Neutrophil (primary cell): ENCODE results near the gene FAM111B.

Experiments
- H3K27ac ChIP-seq: fragments of 200-600 bp; sonication (generic); 2 replicates; pipeline ENCODE4 v1.5.1; 2016; ENCODE audit warnings: mild to moderate bottlenecking, moderate library complexity
- H3K27me3 ChIP-seq: fragments of 200-600 bp; sonication (generic); 2 replicates; pipeline ENCODE4 v1.6.0; 2016; ENCODE audit warnings: mild to moderate bottlenecking
- H3K36me3 ChIP-seq: fragments of 200-600 bp; sonication (generic); 2 replicates; pipeline ENCODE4 v1.5.1; 2017
- H3K4me1 ChIP-seq, 2 experiments: fragments of 200-600 bp in 1 of 2; sonication (generic) in 1 of 2; 1 replicate in 1 of 2; 2 replicates in 1 of 2; pipeline versions ENCODE4 v1.5.1 to v1.6.1; 2013 to 2016; ENCODE audit warnings: low read depth in 1 of 2, low read length in 1 of 2, mild to moderate bottlenecking in 1 of 2, moderate library complexity in 1 of 2; ENCODE audit not compliant: control insufficient read depth in 1 of 2, insufficient read depth in 1 of 2
- H3K4me3 ChIP-seq, 2 experiments: fragments of 200-600 bp in 1 of 2; sonication (generic) in 1 of 2; 1 replicate in 1 of 2; 2 replicates in 1 of 2; pipeline ENCODE4 v1.5.1; 2013 to 2016; ENCODE audit warnings: low read depth in 1 of 2, low read length in 1 of 2, mild to moderate bottlenecking in 1 of 2, moderate library complexity in 1 of 2
- H3K9me3 ChIP-seq: fragments of 200-600 bp; sonication (generic); 2 replicates; pipeline ENCODE4 v1.5.1; 2016
- CTCF ChIP-seq: fragments of 200-600 bp; sonication (generic); IDR thresholded peaks from 2 replicates; pipeline ENCODE4 v1.5.1; 2016; ENCODE audit warnings: antibody characterized with exemption

The FAM111B gene

GRCh38 chr11:59171508-59172322 lies 64.7 kb downstream of the FAM111B start, which contains the start of gene DTX4:
Gene DTX4, plus strand, starts transcription at chr11:59172132. Its CDS starts 464 bp downstream, at chr11:59172596.
- peak within 1 kb of the TSS; percentile 76 to 95 for H3K4me3 ChIP-seq
- peaks cover 43% of the 10 kb centered on the region for H3K27me3 ChIP-seq
- peak; percentile 92 for TF ChIP-seq CTCF
- peak within 1 kb of the TSS; percentile 81 for H3K27ac ChIP-seq
- peaks cover 7% of the 10 kb centered on the region for H3K36me3 ChIP-seq
- H3K4me1 ChIP-seq = peaks cover 23 to 26% of the 10 kb centered on the region in 2 experiments
- no peaks in the 10 kb centered on the region for H3K9me3 ChIP-seq

GRCh38 chr11:59172345-59173079 lies 65.5 kb downstream of the FAM111B start:
- Histone ChIP-seq H3K4me3 (peak overlapping the region; percentile 76 to 95), H3K27ac (peak overlapping the region; percentile 81)

DNA sequence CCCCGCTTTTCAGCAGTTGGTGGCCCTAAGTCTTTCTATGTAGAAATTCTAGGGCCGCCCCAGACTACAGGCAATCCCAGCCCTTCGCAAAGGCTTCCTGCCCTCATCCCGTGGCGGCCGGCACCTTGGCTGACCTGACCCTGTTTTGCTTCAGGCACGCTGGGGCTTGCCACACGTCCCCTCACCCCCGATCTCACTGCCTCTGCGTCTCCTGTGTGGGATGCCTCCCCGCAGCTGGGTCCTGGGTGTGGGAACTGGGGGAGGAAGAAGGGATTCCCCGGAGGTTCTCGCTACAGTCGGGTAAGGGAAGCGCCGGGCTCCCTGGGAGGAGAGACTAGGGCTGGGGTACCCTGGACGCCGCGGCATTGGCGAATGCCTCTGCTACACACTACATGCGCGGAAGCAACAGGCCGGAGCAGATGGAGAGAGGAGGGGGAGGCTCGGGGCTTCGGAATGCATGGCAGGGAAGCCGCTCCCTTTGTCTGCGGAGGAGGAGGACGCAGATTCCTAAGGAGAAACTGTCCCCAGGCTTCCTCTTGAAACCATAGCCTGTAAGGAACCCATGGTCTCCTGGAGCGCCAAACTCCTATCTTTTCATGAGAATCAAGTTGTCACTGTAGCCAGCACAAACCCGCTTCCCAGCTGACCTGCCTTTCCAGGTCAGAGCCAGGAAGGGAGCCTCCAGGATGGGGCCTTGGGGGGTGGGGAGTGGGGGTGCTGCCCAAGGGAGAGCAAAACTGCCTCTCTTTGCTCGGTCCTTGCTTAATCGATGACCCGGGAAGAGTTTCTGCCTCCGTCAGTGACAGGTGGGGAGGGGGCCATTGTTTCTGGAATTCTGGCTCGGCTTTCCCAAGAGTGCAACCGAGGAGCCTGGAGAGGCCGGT lies 66.3 kb downstream of the FAM111B start:
- TF ChIP-seq CTCF = no peak
- H3K4me3 ChIP-seq = peak overlapping the region; percentile 76 to 95
- H3K36me3 ChIP-seq = peaks cover 7% of the 10 kb centered on the region
- H3K4me1 ChIP-seq = peaks cover 23 to 26% of the 10 kb centered on the region in 2 experiments
- H3K27me3 ChIP-seq = peaks cover 35% of the 10 kb centered on the region
- no peaks in the 10 kb centered on the region for H3K9me3 ChIP-seq
- peak overlapping the region; percentile 81 for H3K27ac ChIP-seq

More at GRCh38 chr11:59172345-59173079, 65.5 kb downstream of the FAM111B start:
- no peaks in the 10 kb centered on the region for H3K9me3 ChIP-seq
- peaks cover 7% of the 10 kb centered on the region for H3K36me3 ChIP-seq
- H3K27me3 ChIP-seq = peaks cover 39% of the 10 kb centered on the region
- no peak for TF ChIP-seq CTCF
- H3K4me1 ChIP-seq = peaks cover 23 to 26% of the 10 kb centered on the region in 2 experiments

GRCh38 chr11:59173964-59174663 lies 67.1 kb downstream of the FAM111B start:
- H3K9me3 ChIP-seq = no peaks in the 10 kb centered on the region
- TF ChIP-seq CTCF = no peak
- peaks cover 23 to 26% of the 10 kb centered on the region in 2 experiments for H3K4me1 ChIP-seq
- H3K27me3 ChIP-seq = peaks cover 35% of the 10 kb centered on the region
- H3K27ac ChIP-seq = peak overlapping the region; percentile 13
- peak overlapping the region in 1 of 2 experiments; percentile 95 for H3K4me3 ChIP-seq
- peaks cover 7% of the 10 kb centered on the region for H3K36me3 ChIP-seq
